ENCODE results near the gene ARID1B.

Gene ARID1B

GRCh38 chr6:156961282-156961892 lies 184.2 kb downstream of the ARID1B start:
- Histone ChIP-seq H3K18ac (ENCODE audit: low read length) (no peak overlapping the region), H3K4me3 (ENCODE audit: low read length in 2 of 2) (no peak overlapping the region), H2AK5ac (ENCODE audit: low read depth, low read length) (no peak overlapping the region), H3K27me3 (ENCODE audit: control insufficient read depth in 3 of 3, insufficient read depth in 3 of 3, low read depth in 1 of 3, low read length in 3 of 3) (no peaks in the 10 kb centered on the region), H2BK5ac (ENCODE audit: low read length) (no peak overlapping the region), H3K14ac (ENCODE audit: low read length) (no peak overlapping the region), H3K27ac (replicated peaks; ENCODE audit: low read length) (no peak overlapping the region), H2AFZ (ENCODE audit: low read length) (no peak overlapping the region), H3K9me3 (replicated peaks in 1 of 2; ENCODE audit: control insufficient read depth in 2 of 2, insufficient read depth in 1 of 2, low read depth in 1 of 2, low read length in 2 of 2) (no peaks in the 10 kb centered on the region), H2BK120ac (ENCODE audit: low read depth, low read length) (no peak overlapping the region), H3K9ac (ENCODE audit: low read depth, low read length, poor library complexity) (no peak overlapping the region), H3K4me2 (ENCODE audit: insufficient read depth, low read length, poor library complexity, severe bottlenecking) (no peak overlapping the region), H3K4ac (ENCODE audit: low read length) (no peak overlapping the region), H3K4me1 (ENCODE audit: control insufficient read depth in 2 of 2, insufficient read depth in 1 of 2, low read depth in 1 of 2, low read length in 2 of 2) (peaks cover 0 to 4% of the 10 kb centered on the region in 2 donors), H4K8ac (ENCODE audit: low read depth, low read length) (no peak overlapping the region), H2BK12ac (ENCODE audit: low read length) (no peak overlapping the region), H2BK15ac (ENCODE audit: low read length) (no peak overlapping the region), H3K23ac (ENCODE audit: low read depth, low read length, poor library complexity) (no peak overlapping the region), H3K36me3 (replicated peaks in 1 of 2; ENCODE audit: control insufficient read depth in 2 of 2, insufficient read depth in 2 of 2, low read length in 2 of 2) (no peaks in the 10 kb centered on the region), H3K79me1 (ENCODE audit: low read depth, low read length) (peaks cover 6% of the 10 kb centered on the region), H4K91ac (ENCODE audit: low read depth, low read length, poor library complexity) (no peak overlapping the region)
- WGBS, 2 donors (ENCODE audit: extremely low coverage in 2 of 2, insufficient read length in 2 of 2, insufficient replicate concordance in 1 of 2), result no CpG with 5 or more reads among the region's 17 CpGs
- no peak for DNase-seq (ENCODE audit: low spot score)

GRCh38 chr6:156963712-156964700 lies 186.8 kb downstream of the ARID1B start:
- DNase-seq (ENCODE audit: low spot score), result no peak
- Histone ChIP-seq H3K14ac (ENCODE audit: low read length) (no peak overlapping the region), H3K4ac (ENCODE audit: low read length) (no peak overlapping the region), H3K4me3 (ENCODE audit: low read length in 2 of 2) (no peak overlapping the region), H3K79me1 (ENCODE audit: low read depth, low read length) (peaks cover 4% of the 10 kb centered on the region), H3K23ac (ENCODE audit: low read depth, low read length, poor library complexity) (no peak overlapping the region), H2AK5ac (ENCODE audit: low read depth, low read length) (no peak overlapping the region), H2BK12ac (ENCODE audit: low read length) (no peak overlapping the region), H3K9me3 (replicated peaks in 1 of 2; ENCODE audit: control insufficient read depth in 2 of 2, insufficient read depth in 1 of 2, low read depth in 1 of 2, low read length in 2 of 2) (no peaks in the 10 kb centered on the region), H3K27me3 (ENCODE audit: control insufficient read depth in 3 of 3, insufficient read depth in 3 of 3, low read depth in 1 of 3, low read length in 3 of 3) (no peaks in the 10 kb centered on the region), H4K91ac (ENCODE audit: low read depth, low read length, poor library complexity) (no peak overlapping the region), H2BK120ac (ENCODE audit: low read depth, low read length) (no peak overlapping the region), H4K8ac (ENCODE audit: low read depth, low read length) (no peak overlapping the region), H3K4me1 (ENCODE audit: control insufficient read depth in 2 of 2, insufficient read depth in 1 of 2, low read depth in 1 of 2, low read length in 2 of 2) (peaks cover 2 to 4% of the 10 kb centered on the region in 2 donors), H3K9ac (ENCODE audit: low read depth, low read length, poor library complexity) (no peak overlapping the region), H2BK5ac (ENCODE audit: low read length) (no peak overlapping the region), H3K27ac (replicated peaks; ENCODE audit: low read length) (no peak overlapping the region), H3K36me3 (replicated peaks in 1 of 2; ENCODE audit: control insufficient read depth in 2 of 2, insufficient read depth in 2 of 2, low read length in 2 of 2) (no peaks in the 10 kb centered on the region), H2AFZ (ENCODE audit: low read length) (no peak overlapping the region), H2BK15ac (ENCODE audit: low read length) (no peak overlapping the region), H3K4me2 (ENCODE audit: insufficient read depth, low read length, poor library complexity, severe bottlenecking) (no peak overlapping the region), H3K18ac (ENCODE audit: low read length) (no peak overlapping the region)
- WGBS, 2 donors (ENCODE audit: extremely low coverage in 2 of 2, insufficient read length in 2 of 2, insufficient replicate concordance in 1 of 2), result 100% methylated on average over 2 of the region's 10 CpGs; no CpG with 5 or more reads in 1 of the 2 donors

GRCh38 chr6:156967852-156968251 lies 190.7 kb downstream of the ARID1B start:
- no peak overlapping the region for H4K8ac ChIP-seq (ENCODE audit: low read depth, low read length)
- WGBS, 2 donors (ENCODE audit: extremely low coverage in 2 of 2, insufficient read length in 2 of 2, insufficient replicate concordance in 1 of 2), result no CpG with 5 or more reads among the region's 4 CpGs
- no peak overlapping the region for H2BK120ac ChIP-seq (ENCODE audit: low read depth, low read length)

GRCh38 chr6:156969233-156969632 lies 192.1 kb downstream of the ARID1B start:
- Histone ChIP-seq H2BK120ac (ENCODE audit: low read depth, low read length) (no peak overlapping the region), H2AFZ (ENCODE audit: low read length) (no peak overlapping the region), H3K14ac (ENCODE audit: low read length) (no peak overlapping the region), H3K23ac (ENCODE audit: low read depth, low read length, poor library complexity) (no peak overlapping the region), H2BK5ac (ENCODE audit: low read length) (no peak overlapping the region), H3K4me2 (ENCODE audit: insufficient read depth, low read length, poor library complexity, severe bottlenecking) (no peak overlapping the region), H2AK5ac (ENCODE audit: low read depth, low read length) (no peak overlapping the region), H3K9ac (ENCODE audit: low read depth, low read length, poor library complexity) (no peak overlapping the region), H3K36me3 (replicated peaks in 1 of 2; ENCODE audit: control insufficient read depth in 2 of 2, insufficient read depth in 2 of 2, low read length in 2 of 2) (no peaks in the 10 kb centered on the region), H3K79me1 (ENCODE audit: low read depth, low read length) (peaks cover 3% of the 10 kb centered on the region), H3K27ac (replicated peaks; ENCODE audit: low read length) (no peak overlapping the region), H3K27me3 (ENCODE audit: control insufficient read depth in 3 of 3, insufficient read depth in 3 of 3, low read depth in 1 of 3, low read length in 3 of 3) (no peaks in the 10 kb centered on the region), H3K18ac (ENCODE audit: low read length) (no peak overlapping the region), H3K4ac (ENCODE audit: low read length) (no peak overlapping the region), H3K4me1 (ENCODE audit: control insufficient read depth in 2 of 2, insufficient read depth in 1 of 2, low read depth in 1 of 2, low read length in 2 of 2) (peaks cover 2% of the 10 kb centered on the region in 2 donors), H2BK12ac (ENCODE audit: low read length) (no peak overlapping the region), H3K9me3 (replicated peaks in 1 of 2; ENCODE audit: control insufficient read depth in 2 of 2, insufficient read depth in 1 of 2, low read depth in 1 of 2, low read length in 2 of 2) (no peaks in the 10 kb centered on the region), H2BK15ac (ENCODE audit: low read length) (no peak overlapping the region), H3K4me3 (ENCODE audit: low read length in 2 of 2) (no peak overlapping the region), H4K8ac (ENCODE audit: low read depth, low read length) (no peak overlapping the region), H4K91ac (ENCODE audit: low read depth, low read length, poor library complexity) (no peak overlapping the region)
- no CpG with 5 or more reads among the region's 5 CpGs for WGBS, 2 donors (ENCODE audit: extremely low coverage in 2 of 2, insufficient read length in 2 of 2, insufficient replicate concordance in 1 of 2)
- no peak for DNase-seq (ENCODE audit: low spot score)

More at GRCh38 chr6:156967852-156968251, 190.7 kb downstream of the ARID1B start:
- Histone ChIP-seq H3K18ac (ENCODE audit: low read length) (no peak overlapping the region), H3K27ac (replicated peaks; ENCODE audit: low read length) (no peak overlapping the region), H3K36me3 (replicated peaks in 1 of 2; ENCODE audit: control insufficient read depth in 2 of 2, insufficient read depth in 2 of 2, low read length in 2 of 2) (no peaks in the 10 kb centered on the region), H2BK5ac (ENCODE audit: low read length) (no peak overlapping the region), H3K4me2 (ENCODE audit: insufficient read depth, low read length, poor library complexity, severe bottlenecking) (no peak overlapping the region), H3K9ac (ENCODE audit: low read depth, low read length, poor library complexity) (no peak overlapping the region), H3K4me1 (ENCODE audit: control insufficient read depth in 2 of 2, insufficient read depth in 1 of 2, low read depth in 1 of 2, low read length in 2 of 2) (peaks cover 2 to 5% of the 10 kb centered on the region in 2 donors), H3K27me3 (ENCODE audit: control insufficient read depth in 3 of 3, insufficient read depth in 3 of 3, low read depth in 1 of 3, low read length in 3 of 3) (no peaks in the 10 kb centered on the region), H2BK12ac (ENCODE audit: low read length) (no peak overlapping the region), H3K9me3 (replicated peaks in 1 of 2; ENCODE audit: control insufficient read depth in 2 of 2, insufficient read depth in 1 of 2, low read depth in 1 of 2, low read length in 2 of 2) (no peaks in the 10 kb centered on the region), H4K91ac (ENCODE audit: low read depth, low read length, poor library complexity) (no peak overlapping the region), H3K4ac (ENCODE audit: low read length) (no peak overlapping the region), H2AFZ (ENCODE audit: low read length) (no peak overlapping the region), H3K79me1 (ENCODE audit: low read depth, low read length) (peaks cover 6% of the 10 kb centered on the region), H3K23ac (ENCODE audit: low read depth, low read length, poor library complexity) (no peak overlapping the region), H3K14ac (ENCODE audit: low read length) (no peak overlapping the region), H2AK5ac (ENCODE audit: low read depth, low read length) (no peak overlapping the region), H2BK15ac (ENCODE audit: low read length) (no peak overlapping the region), H3K4me3 (ENCODE audit: low read length in 2 of 2) (no peak overlapping the region)
- DNase-seq (ENCODE audit: low spot score), result no peak
